ENCODE results near the gene ASB2.

ASB2 gene

DNA sequence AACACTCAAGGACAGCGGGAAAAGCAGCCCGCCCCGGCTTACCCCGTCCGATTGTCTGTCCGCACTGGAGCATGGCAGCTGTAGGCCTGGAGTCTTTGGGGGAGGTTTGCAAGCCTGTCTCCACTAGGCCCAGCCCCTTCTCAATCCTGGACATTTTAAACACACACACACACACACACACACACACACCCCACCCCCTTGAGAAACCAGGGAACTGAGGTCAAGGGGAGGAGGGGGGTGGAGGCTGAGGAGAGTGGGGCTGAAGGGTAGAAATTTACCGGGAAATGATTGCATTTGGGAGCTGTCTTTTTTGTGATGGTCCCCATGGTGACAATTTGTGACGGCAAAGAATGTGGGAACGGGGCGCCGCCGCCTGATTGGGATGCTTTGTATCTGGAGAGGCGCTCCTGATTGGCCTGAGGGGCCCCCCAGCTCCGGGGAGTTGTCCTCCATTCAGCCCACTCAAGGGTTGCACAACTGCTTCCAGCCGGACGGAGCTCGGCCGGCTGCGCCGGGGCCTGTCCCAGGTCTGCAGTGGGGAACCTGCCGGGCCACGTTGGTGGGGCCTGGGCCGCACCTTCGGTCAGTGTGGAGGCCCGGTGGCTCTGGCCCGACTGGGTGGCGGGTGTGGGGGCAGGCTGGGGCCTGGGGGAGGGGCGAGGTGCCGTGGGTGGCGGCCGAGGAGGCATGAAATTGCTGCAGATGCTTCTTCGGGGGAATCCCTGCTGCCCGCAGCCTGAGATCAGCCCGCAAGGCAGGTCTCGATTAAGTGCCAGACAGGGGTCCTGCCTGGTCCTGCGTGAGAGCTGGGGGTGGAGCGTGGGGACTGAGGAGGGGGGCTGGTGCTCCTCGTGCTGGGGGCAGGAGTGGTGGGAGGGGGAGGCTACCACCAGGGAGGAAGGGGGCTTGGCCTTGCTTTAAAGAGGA is 49.2 kb downstream of the ASB2 start, which contains the start of gene FAM181A:
TSS of gene FAM181A (plus strand) at position 472 of the 927 bp plus-strand sequence. CDS start 942 bp downstream, outside the sequence.
- DNase-seq (ENCODE audit: low read depth): no peak

DNA sequence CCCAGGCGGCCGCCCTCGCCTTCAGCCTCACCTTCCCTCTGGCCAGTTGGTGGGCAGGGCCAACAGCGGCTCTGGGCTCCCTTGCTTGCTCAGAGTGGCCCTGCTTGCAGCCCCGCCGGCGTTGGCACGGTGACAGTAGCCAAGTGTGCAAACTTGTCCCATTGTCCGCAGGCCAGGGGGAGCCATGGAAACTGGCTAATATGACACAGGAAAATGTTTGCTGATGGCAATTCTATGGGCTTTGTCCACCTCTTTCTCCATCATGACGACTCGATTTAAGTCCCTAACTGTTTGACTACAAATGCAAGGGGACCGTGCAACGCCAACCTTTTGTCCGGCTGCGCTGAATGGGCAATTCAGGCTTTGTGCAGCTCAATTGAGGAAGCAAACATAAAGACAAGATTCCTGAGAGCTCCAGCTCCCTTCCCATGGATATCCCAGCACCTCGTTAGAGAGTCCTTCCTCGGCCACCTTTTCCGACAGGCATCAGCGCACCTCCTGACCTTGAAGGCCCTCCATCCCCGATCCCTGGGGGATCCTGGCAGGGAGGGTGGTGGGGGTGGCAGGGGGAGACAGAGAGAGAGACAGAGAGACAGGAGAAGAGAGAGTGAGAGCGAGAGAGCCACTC is 50.0 kb downstream of the ASB2 start:
- no peak for DNase-seq (ENCODE audit: low read depth)

DNA sequence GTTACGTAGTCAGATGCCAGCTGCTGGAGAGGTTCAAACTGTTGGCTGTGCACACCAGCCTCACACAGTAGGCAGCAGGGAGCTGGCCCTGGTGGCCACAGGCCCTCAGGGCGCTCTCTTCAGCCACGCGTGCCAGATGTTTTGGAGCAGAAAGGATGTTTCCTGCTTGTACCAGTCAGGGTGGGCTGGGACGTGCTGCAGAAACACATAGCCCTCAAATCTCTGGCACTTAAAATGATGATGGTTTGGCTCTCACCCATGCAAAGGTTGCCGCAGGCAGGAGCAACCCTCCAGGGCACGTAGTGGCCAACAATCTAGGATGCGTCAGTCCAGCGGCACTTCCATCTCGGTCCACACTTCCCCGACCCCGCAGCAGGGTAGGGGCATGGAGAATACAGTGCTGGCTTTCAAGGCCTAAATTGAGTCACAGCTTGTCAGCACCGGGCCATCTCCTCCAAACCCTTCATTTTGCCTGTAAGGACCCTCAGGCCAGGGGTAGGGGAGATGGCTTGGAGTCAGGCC is 50.9 kb downstream of the ASB2 start:
- DNase-seq (ENCODE audit: low read depth): no peak

DNA sequence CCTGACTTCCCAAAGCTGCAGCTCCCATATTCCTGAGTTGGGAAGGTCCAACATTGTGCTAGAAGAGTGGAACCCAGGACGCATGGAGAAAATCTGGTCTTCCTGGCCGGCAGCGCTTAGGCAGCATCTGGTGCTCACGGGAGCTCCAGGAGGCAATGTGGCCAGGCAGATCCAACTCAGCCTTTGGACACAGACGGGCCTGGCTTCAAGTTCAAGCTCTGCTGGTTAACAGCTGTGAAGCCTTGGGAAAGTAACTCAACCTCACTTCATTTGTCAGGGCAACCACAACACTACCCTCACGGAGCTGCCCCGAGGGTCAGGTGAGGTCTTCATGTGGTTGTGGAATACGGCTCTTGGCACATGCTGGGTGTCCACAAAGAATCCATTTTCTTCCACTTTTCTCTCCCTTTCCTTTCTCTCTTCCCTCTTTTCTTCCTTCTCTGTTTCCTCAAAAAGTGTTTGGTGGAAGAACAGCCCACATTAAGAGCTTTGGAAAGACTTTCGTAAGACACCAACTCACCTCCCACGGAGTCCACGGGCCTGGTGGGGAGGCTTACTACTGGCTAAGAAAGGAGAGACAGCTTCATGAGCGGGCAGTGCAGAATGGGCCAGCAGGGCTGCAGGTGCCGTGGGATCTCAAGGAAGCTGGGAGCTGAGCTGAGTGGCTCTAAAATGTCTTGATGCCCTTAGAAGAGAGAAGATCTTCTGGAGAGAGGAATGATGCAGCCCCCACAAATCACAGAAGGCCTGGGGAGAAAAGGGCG is 51.6 kb downstream of the ASB2 start:
- no peak for DNase-seq (ENCODE audit: low read depth)

DNA sequence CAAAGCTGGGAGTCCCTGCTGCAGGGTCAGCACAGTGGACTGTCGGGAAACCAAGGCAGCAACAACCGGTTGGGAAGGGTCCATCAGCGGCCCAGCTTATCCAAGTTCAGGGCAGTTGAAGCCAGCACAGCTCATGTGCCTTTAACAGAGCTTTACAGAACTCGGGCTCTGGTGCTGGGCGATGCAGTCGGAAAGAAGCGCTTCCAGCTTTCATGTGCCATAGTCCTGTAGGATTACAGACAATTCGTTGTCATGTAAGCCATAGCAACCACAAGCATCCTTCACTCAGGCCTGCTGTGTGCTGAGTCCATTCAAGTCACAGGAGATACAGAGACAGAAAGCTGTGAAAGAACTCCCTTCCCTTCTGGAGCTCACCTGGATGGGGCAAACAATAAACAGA is 52.7 kb downstream of the ASB2 start:
- DNase-seq (ENCODE audit: low read depth): no peak

DNA sequence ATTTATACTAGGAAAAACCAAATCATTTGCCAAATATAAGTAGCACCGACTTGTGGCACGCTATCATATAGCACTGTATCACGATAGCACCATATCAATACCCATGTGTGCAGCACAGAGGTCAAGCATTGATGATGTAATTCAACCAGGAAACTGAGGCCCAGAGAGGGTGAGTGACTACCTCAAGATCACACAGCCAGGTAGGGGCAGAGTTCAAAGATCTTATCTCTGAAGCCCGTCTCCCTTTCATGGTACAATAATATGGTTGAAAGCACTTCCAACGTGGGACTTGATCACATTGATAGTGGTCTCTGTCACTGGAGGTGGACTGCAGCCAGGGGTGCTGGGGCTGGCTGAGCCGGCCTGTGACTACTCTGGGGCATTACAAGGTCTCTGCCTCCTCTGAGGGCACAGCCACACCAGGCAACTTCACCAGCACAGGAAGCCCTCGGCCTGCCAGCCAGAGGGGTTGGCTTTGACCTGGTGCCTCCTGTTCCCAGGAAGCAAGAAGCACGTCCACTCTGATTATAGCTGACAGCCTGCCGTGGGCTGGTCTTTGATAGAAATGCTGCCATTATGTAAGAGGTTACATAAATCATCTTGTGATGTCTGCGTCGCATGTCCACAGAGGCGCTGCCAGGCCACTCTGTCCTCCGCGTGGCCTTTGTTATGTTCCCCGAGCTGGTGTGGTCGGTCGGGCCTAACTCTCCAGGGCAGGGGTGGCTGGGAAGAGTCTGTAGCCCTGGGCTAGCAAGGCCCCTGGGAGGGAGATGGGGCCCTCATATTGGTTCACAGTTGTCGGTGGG is 55.2 kb downstream of the ASB2 start:
- no peak for DNase-seq (ENCODE audit: low read depth)

DNA sequence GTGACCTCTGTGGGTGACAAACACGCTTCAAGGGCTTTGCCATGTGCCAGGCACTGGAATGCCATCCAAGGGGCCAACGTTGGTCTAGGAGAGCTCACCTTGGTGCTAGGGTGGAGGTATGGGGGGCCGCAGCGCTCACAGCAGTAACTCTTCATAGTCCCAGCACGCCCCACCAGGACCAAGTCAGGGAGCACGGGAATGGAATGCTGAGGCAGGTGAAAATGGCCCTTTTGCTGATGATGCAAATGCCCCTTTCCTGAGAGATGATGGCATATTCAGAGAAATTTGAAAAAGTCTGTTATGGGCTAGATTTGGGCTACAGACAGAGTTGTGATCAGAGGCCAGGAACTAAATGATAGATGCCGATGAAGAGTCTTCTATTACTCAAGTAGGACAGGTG is 59.2 kb downstream of the ASB2 start:
- no peak for DNase-seq (ENCODE audit: low read depth)

DNA sequence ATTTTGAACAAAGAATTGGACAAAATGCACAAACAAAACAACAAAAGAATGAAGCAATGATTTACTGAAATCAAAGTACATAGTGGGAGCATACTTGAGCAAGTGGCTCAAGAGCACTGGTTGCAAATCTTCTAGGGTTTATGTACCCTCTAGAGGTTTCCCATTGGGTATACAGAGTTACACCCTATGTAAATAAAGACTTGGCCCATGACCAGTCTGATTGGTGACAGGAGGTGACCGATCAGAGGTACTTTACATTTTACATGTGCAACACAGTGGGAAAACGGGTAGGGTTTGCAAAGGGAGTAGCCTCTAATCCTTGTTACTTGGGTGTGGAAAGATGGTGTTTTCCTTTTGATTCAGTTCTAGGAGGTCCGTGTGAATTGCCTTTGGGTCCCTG is 59.9 kb downstream of the ASB2 start:
- DNase-seq (ENCODE audit: low read depth): no peak

DNA sequence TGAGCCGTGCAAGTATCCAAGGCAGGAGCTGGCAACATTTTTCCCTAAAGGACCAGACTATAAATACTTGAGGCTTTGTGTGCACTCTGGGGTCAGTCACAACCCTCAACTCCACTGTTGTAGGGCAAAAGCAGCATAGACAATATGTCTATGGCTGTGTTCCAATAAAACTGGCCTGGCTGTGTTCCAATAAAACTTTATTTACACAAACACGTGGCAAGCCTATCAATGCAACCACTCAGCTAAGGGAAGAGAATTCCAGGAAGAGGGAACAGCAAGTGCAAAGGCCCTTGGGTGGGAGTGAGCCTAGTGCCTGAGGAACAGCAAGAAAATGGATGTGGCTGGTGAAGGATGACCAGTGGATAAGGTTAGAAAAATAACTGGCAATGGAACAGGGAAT is 60.6 kb downstream of the ASB2 start:
- DNase-seq (ENCODE audit: low read depth): no peak

DNA sequence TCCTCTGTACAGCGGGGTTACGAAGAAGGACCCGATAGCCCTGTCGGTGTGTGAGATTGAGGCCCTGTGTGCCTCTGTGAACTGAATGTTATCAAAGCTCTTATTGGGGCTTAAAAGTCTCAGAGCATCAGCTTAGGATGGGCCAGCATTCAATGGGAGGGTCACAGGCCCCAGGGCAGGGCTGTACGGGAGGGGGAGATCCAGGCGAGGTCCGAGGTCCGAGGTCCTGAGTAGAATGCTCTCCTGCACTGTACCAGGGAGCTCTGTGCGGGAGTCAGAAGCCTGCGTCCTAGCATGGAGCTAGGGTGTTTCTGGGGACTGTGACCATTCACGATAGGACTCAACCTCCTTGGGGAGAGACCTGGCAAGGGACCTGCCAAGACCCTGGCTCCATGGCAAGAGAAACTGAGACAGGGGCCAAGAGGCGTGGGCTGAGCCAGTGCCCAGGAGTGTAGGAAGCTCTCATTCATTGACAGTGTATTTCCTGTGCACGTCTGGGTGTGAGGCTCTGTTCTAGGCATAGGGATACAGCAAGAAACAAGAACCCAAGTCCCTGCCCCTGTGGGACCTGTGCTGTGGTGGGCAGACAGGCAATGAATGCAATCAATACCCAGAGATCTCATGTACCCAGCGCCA is 61.2 kb downstream of the ASB2 start:
- DNase-seq (ENCODE audit: low read depth): no peak

DNA sequence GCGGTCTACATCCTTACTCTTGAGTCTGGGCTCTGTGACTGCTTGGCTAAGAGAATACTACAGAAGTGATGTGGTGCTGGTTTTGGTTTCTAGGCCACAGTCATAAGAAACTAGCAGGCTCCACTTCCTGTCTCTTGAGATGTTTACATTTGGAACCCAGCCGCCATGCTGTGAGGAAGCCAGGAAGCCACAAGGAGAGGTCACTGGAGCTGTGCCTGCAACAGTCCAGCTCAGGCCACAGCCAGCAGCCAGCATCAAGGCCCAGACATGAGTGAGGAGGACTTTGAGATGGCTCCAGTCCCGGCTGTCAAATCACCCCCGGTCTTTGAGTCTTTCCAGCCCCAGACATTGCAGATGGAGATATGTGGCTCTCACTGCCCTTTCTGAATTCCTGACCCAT is 62.1 kb downstream of the ASB2 start:
- DNase-seq (ENCODE audit: low read depth): no peak

DNA sequence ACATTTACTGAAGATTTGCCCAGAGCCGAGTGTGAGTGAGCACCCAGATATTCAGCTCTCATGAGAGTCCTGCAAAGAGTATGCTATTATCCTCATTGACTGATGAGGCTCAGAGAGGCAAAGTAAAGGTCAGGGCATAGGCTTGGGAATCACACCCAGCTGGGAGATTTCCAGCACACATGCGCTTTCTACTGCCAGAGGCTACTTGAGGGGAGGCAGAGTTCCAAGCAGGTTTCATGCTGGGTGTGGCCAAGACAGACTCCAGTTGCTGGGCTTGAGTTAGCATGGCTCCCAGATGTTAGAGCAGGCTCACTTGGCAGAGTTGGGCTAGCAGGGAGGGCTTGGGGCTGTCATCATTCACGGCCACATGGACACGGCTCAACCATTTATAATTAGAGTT is 63.6 kb downstream of the ASB2 start:
- peak; percentile 16 for DNase-seq (ENCODE audit: low read depth)

DNA sequence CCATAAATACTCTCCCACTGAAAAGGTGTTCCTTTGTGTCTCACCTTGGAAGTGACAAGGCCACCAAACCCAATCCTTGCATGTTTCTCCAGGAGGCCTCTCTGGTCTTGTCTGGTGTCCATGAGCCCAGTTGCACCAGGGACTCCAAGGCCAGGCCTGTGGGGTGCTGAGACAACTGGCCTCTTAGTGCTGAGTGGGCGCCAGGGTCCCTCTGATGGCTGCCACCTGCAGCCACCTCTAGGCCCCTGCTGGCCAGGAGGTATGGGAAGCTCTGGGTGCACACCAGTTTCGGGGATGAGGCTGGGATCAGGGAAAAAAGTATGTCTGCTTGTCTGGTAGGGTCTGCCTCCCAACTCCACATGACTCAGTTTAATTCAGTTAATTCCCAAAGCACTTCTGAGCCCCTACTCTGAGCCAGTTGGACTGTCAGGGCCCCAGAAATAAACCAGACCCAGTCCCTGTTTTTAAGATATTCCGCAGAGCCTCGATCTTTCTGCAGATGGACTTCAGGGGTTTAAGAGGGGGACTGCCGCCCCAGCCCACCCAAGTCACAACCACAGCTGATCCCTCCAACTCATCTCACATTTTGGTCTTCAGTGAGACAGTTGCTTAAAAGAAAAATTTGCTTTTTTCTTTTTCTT is 64.3 kb downstream of the ASB2 start:
- DNase-seq (ENCODE audit: low read depth): no peak

DNA sequence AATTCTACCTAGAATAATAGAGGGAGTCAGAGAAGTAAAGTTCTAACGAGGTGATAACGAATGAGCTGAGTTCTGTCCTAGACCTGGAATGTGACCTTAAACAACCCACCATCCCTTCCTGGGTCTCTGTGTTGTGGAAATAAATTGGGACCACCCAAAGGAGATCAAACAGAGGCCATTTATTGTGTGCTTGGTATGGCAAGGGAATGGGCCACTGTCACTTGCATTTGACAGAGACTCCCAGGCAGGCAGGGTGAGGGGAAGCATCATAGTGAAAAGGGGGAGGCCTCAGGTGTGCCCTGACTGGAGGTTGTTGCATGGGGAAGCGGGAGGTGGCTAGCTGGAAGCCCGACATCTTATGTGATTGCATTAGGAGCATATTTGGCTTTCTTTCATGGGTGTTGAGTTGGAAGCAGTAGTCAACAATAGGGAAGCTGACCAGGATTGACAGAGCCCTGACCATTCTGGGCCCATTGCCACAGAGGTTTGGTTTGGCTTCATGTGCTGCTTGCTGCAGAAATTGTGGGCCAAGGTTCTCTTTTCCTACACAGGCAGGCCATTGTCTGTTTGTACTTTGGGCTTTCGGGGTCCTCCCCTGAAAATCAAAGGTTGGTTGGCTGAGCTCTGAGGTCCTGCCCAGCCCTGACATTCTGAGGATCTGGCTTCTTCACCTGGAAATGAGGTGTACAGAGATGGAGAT is 66.8 kb downstream of the ASB2 start:
- no peak for DNase-seq (ENCODE audit: low read depth)

DNA sequence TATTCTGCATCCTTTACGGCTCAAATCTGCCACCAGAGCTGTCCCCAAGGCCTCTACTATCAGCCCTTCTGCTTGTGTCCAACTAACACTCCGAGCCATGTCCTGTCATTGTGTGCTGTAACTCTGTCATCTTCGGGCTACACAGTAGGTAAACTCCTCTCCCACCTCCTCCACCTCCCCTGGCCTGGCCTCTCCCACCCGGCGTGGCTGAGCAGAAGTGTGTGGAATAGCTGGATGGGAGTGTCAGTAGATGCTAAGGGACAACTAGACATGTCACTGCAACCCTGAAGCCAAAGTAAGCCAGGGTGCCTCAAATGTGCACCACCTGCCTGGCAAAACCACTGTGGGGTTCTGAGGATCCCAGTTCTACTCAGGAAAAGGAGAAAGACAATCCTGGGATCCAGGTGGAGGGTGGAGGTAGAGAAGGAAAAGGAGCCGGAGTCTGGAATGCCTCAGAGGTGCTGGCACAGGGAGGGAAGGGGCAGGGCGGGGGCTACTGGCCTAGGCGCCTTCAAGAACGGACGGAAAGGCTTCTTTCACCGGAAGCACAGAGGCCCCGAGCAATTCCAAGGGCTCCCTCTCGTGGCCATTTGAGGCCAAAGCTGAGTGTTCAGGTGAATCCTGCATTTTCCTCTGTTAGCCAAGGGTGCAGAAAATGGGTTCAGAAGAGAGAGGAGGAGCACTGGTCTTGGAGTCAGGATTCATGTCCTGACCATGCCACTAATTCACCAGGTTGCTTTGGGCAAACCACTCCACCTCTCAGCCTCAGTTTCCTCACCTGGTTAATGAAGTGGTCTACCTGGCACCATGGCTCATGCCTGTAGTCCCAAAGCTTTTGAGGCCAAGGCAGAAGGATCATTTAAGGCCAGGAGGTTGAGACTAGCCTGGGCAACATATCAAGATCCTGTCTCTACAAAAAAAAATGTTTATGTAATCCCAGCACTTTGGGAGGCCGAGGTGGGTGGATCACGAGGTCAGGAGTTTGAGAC is 69.7 kb downstream of the ASB2 start:
- no peak for DNase-seq (ENCODE audit: low read depth)

DNA sequence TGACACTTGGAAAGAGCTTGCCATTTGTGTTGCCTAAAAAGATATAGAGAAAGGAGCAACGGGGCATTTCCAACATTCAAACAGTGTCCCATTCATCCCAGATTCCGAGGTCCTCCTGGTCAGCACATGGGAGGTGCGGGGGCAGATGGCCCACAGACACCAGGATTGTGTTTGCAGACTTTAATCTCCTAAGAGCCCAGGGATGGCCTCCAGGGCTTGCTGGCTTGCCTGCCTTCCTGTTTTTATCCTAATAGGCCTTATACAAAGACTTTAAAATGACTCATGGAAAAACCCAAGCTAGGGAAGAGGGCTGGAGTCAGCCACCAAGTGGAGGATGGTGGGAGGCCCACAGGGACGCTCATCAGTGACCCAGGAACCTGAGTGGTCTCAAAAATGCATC is 70.7 kb downstream of the ASB2 start:
- DNase-seq (ENCODE audit: low read depth): no peak

DNA sequence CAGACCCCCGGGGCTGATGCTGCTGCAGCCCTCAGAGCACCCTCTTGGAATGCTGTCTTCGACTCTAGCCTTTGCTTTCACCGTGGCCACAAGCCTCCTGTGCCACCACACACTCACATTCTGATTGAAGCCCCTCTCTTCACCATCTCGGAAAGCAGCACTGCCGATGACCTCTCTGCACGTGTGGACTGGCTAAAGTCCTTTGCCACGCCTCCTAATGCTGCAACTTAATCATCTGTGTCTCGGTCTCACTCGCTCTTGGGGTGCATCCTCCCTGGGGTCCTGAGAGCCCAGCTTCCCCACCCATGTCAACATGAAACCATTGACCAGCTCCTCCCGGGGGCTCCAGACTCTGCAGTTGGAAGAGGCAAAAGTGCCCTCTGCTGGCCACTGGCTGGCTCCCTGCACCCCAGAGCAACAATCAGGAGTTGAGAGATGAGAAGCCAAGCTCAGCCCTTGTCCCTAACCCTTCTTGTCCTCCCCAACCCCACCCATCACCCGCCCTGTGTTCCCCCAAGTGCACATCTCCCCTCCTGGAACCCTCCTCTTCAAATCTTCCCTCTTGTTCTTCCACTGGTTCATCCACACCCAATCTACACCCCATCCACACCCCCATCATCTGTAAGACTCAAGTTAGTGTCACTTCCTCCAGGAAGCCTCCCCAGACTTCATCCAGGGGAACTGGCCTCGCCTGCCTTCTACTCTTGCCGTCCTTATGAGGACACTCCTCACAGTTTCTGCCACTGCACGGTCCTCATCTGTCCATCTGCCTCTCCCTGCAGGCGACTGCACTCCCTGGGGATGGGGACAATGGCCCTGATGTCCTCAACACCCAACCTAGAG is 72.8 kb downstream of the ASB2 start:
- no peak for DNase-seq (ENCODE audit: low read depth)

Measured in GM04504 (cell line).